Measurements from ENCODE around the gene GFI1. TPM values are rescaled to one million over a fixed set of nuclear protein-coding genes. Genes with fewer than 3 reads are reported as not detected.

Gene GFI1
- total RNA-seq, 1 experiment from 2014 or later, result 0.52 TPM

DNA sequence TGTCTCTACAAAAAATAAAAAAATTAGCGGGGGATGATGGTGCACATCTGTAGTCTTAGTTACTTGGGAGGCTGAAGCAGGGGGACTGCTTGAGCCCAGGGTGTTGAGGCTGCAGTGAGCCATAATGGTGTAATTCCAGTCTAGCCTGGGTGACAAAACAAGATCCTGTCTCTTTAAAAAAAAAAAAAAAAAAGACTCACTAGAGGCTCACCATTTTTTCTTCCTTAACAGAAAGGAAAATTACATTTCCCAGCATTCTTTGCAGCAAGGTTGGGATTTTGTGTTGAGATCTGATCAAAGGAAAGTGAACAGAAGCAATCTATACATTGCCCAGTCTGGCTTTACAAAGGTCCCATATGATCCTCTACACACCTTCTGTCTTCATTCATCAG, 21.5 kb downstream of the GFI1 start:
- Histone ChIP-seq H3K27ac (ENCODE audit: low read depth, low read length, poor library complexity, severe bottlenecking) (no peak overlapping the region), H3K4me3 (ENCODE audit: low read depth, low read length, poor library complexity, severe bottlenecking) (no peak overlapping the region), H3K9me3 (ENCODE audit: low read depth, low read length, poor library complexity, severe bottlenecking) (no peaks in the 10 kb centered on the region), H3K36me3 (ENCODE audit: insufficient read depth, low read length, poor library complexity, severe bottlenecking) (no peaks in the 10 kb centered on the region), H3K4me1 (ENCODE audit: insufficient read depth, low read length, poor library complexity, severe bottlenecking) (no peaks in the 10 kb centered on the region), H3K27me3 (replicated peaks; ENCODE audit: insufficient read depth, low read depth, low read length, poor library complexity) (no peaks in the 10 kb centered on the region)
- no TSS peak for BruUV-seq (replicated peaks)
- intact Hi-C loops (cut with micrococcal nuclease; ENCODE audit: unreplicated experiment), result no loop called here
- TF ChIP-seq, protein P1, sequence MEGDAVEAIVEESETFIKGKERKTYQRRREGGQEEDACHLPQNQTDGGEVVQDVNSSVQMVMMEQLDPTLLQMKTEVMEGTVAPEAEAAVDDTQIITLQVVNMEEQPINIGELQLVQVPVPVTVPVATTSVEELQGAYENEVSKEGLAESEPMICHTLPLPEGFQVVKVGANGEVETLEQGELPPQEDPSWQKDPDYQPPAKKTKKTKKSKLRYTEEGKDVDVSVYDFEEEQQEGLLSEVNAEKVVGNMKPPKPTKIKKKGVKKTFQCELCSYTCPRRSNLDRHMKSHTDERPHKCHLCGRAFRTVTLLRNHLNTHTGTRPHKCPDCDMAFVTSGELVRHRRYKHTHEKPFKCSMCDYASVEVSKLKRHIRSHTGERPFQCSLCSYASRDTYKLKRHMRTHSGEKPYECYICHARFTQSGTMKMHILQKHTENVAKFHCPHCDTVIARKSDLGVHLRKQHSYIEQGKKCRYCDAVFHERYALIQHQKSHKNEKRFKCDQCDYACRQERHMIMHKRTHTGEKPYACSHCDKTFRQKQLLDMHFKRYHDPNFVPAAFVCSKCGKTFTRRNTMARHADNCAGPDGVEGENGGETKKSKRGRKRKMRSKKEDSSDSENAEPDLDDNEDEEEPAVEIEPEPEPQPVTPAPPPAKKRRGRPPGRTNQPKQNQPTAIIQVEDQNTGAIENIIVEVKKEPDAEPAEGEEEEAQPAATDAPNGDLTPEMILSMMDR (conservative IDR thresholded peaks at IDR 0.05; ENCODE audit: low read depth, low read length), result no peak
- no peak for TF ChIP-seq EZH2 (IDR thresholded peaks at IDR 0.05; ENCODE audit: borderline replicate concordance, low read depth, low read length, poor library complexity, severe bottlenecking)
- POLR2A ChIA-PET (ENCODE audit: low non-redundant PET), result no interaction called here
- no peak for DNase-seq (ENCODE audit: low spot score)
- CTCF ChIA-PET, result no interaction called here

DNA sequence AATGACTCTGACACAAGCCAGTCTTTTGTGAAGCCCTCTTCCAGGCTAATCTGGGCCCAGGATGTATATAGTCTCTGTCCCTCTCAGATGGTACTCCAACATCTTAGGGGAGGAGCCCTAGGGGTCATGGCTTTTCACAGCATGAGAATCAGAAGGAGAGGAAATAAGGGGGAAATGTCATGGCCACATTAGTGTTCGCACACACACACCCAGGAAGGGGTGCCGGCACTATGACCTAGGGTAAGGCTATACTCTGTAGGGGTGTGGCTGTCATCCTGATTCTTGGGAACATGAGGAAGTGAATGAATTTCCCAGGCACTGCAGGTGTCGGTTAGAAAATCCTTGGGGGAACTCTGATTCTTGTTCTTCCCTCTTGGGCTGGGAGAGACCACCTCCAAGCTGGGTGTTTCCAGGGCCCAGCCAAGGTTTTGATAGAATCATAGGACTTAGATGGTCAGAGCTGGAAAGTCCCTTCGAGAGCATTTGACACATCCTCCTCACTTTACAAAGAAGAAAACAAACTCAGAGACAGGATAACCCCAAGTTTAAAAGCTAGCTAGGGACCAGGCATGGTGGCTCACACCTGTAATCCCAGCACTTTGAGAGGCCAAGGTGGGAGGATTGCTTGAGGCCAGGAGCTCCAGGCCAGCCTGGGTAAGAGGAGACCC, 22.0 kb downstream of the GFI1 start:
- no peak overlapping the region for H3K4me3 ChIP-seq (ENCODE audit: low read depth, low read length, poor library complexity, severe bottlenecking)
- ChIA-PET CTCF (no interaction called here), POLR2A (ENCODE audit: low non-redundant PET) (no interaction called here)
- TF ChIP-seq, protein P1 (conservative IDR thresholded peaks at IDR 0.05; ENCODE audit: low read depth, low read length), result no peak
- TF ChIP-seq EZH2 (IDR thresholded peaks at IDR 0.05; ENCODE audit: borderline replicate concordance, low read depth, low read length, poor library complexity, severe bottlenecking), result no peak
- H3K4me1 ChIP-seq (ENCODE audit: insufficient read depth, low read length, poor library complexity, severe bottlenecking), result no peaks in the 10 kb centered on the region
- DNase-seq (ENCODE audit: low spot score), result no peak
- H3K36me3 ChIP-seq (ENCODE audit: insufficient read depth, low read length, poor library complexity, severe bottlenecking), result no peaks in the 10 kb centered on the region
- H3K27ac ChIP-seq (ENCODE audit: low read depth, low read length, poor library complexity, severe bottlenecking), result no peak overlapping the region
- no peaks in the 10 kb centered on the region for H3K9me3 ChIP-seq (ENCODE audit: low read depth, low read length, poor library complexity, severe bottlenecking)
- no peaks in the 10 kb centered on the region for H3K27me3 ChIP-seq (replicated peaks; ENCODE audit: insufficient read depth, low read depth, low read length, poor library complexity)
- intact Hi-C loops (cut with micrococcal nuclease; ENCODE audit: unreplicated experiment), result no loop called here
- no TSS peak for BruUV-seq (replicated peaks)

DNA sequence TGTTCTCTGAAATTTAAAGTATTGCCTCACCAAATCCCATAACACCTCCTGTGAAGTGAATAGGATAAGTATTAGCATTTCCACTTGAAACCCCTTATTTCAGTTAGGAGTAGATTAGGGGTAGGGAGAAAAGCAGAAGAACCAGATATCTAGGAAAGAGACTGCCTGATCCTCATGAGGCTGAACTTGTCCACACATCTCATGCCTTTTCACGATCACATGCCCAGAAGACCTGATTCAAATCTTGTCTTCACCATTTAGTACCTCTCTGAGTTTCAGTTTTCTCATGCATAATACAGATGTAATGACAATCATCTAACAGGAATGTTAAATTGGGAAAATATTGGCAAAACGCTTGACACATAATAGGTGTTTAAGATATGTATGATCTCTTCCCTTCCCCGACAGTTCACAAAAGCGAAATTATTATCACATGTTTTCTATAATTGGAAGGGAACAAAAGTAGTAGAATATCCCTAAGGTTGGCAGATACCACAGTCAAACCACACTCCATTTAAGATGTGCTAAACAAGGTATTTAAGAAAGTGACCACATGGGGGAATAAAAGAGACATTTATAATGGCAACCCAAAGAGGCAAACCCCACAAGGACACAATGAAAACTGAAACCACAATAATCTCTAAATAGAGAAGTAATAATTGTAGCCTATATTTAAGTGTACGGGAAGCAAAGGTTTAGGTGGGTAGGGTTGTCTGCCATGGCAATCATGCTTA, 25.2 kb downstream of the GFI1 start:
- Histone ChIP-seq H3K36me3 (ENCODE audit: insufficient read depth, low read length, poor library complexity, severe bottlenecking) (no peaks in the 10 kb centered on the region), H3K4me3 (ENCODE audit: low read depth, low read length, poor library complexity, severe bottlenecking) (no peak overlapping the region), H3K9me3 (ENCODE audit: low read depth, low read length, poor library complexity, severe bottlenecking) (no peaks in the 10 kb centered on the region), H3K27me3 (replicated peaks; ENCODE audit: insufficient read depth, low read depth, low read length, poor library complexity) (no peaks in the 10 kb centered on the region), H3K27ac (ENCODE audit: low read depth, low read length, poor library complexity, severe bottlenecking) (no peak overlapping the region), H3K4me1 (ENCODE audit: insufficient read depth, low read length, poor library complexity, severe bottlenecking) (no peaks in the 10 kb centered on the region)
- POLR2A ChIA-PET (ENCODE audit: low non-redundant PET), result no interaction called here
- BruUV-seq (replicated peaks), result no TSS peak
- intact Hi-C loops (cut with micrococcal nuclease; ENCODE audit: unreplicated experiment), result no loop called here
- TF ChIP-seq, protein P1 (conservative IDR thresholded peaks at IDR 0.05; ENCODE audit: low read depth, low read length), result no peak
- no peak for TF ChIP-seq EZH2 (IDR thresholded peaks at IDR 0.05; ENCODE audit: borderline replicate concordance, low read depth, low read length, poor library complexity, severe bottlenecking)
- DNase-seq (ENCODE audit: low spot score), result no peak
- CTCF ChIA-PET, result no interaction called here
